Measurements from ENCODE around the gene PGAP3.

GRCh38 chr17:39688475-39688835 is 598 bp upstream of the PGAP3 start:
- TF ChIP-seq POLR2A (IDR thresholded peaks at IDR 0.05) (no peak), CTCF (IDR thresholded peaks at IDR 0.05) (no peak), POLR2AphosphoS5 (IDR thresholded peaks at IDR 0.05) (no peak)
